SK-N-MC (cell line): ENCODE results near the gene CCDC179.

Experiments used
- DNase-seq: peaks from one replicate; pipeline ENCODE4 v3.0.0-alpha.2; 2011; ENCODE audit warnings: low read depth, low spot score
- H3K27ac ChIP-seq: fragments of 200-600 bp; sonication (generic); 2 replicates; pipeline ENCODE4 v1.5.1; 2016; ENCODE audit warnings: mixed run types
- H3K36me3 ChIP-seq: fragments of 200-600 bp; sonication (generic); 2 replicates; pipeline ENCODE4 v1.6.1; 2017; ENCODE audit warnings: antibody characterized with exemption, low read length, mixed read lengths; ENCODE audit not compliant: insufficient read depth
- H3K4me3 ChIP-seq: fragments of 200-600 bp; sonication (generic); 2 replicates; pipeline ENCODE4 v1.5.1; 2016
- H3K9ac ChIP-seq: fragments of 200-600 bp; sonication (generic); 2 replicates; pipeline ENCODE4 v1.8.0; 2017; ENCODE audit warnings: mixed run types, mixed read lengths; ENCODE audit not compliant: insufficient read length
- H3K9me3 ChIP-seq: fragments of 200-600 bp; sonication (generic); 2 replicates; pipeline ENCODE4 v1.6.1; 2017; ENCODE audit warnings: low read depth, mild to moderate bottlenecking, antibody characterized with exemption, low read length, moderate library complexity, mixed read lengths
- EZH2 ChIP-seq: fragments of 200-600 bp; sonication (generic); IDR thresholded peaks from one replicate; pipeline ENCODE4 v1.6.1; 2017; ENCODE audit warnings: antibody characterized with exemption
- FOXP2 ChIP-seq: optimal IDR thresholded peaks from 2 replicates; pipeline ENCODE3; 2011; ENCODE audit warnings: mild to moderate bottlenecking, moderate library complexity; ENCODE audit not compliant: insufficient read depth; ENCODE audit errors: extremely low read length, control extremely low read depth
- POLR2AphosphoS5 ChIP-seq: IDR thresholded peaks from 2 replicates; pipeline ENCODE4 v1.6.1; 2012; ENCODE audit warnings: mild to moderate bottlenecking, low read depth, low read length, borderline replicate concordance

The CCDC179 gene

GRCh38 chr11:22798901-22799300 is 61.4 kb downstream of the CCDC179 start:
- Histone ChIP-seq H3K4me3 (no peak overlapping the region), H3K9ac (no peak overlapping the region), H3K9me3 (no peaks in the 10 kb centered on the region), H3K27ac (no peak overlapping the region), H3K36me3 (no peaks in the 10 kb centered on the region)
- TF ChIP-seq POLR2AphosphoS5, result no peak
- TF ChIP-seq EZH2, result no peak
- no peak for TF ChIP-seq FOXP2
- no peak for DNase-seq

GRCh38 chr11:22797047-22797446 is 63.2 kb downstream of the CCDC179 start:
- DNase-seq, result no peak
- no peak for TF ChIP-seq EZH2
- TF ChIP-seq POLR2AphosphoS5, result no peak
- no peak for TF ChIP-seq FOXP2
- no peaks in the 10 kb centered on the region for H3K36me3 ChIP-seq

More at GRCh38 chr11:22797047-22797446, 63.2 kb downstream of the CCDC179 start:
- H3K4me3 ChIP-seq, result no peak overlapping the region
- no peak overlapping the region for H3K9ac ChIP-seq
- no peaks in the 10 kb centered on the region for H3K9me3 ChIP-seq
- no peak overlapping the region for H3K27ac ChIP-seq
